WERI-Rb-1 (cell line): Measurements from ENCODE around the gene RGS7BP.

Experiments used
- DNase-seq: peaks from one replicate; pipeline ENCODE4 v3.0.0-alpha.2; 2020
- H3K27ac ChIP-seq: fragments of 250-450 bp; sonication (Bioruptor Pico); 2 replicates; pipeline ENCODE4 v1.5.1; 2020; ENCODE audit warnings: mild to moderate bottlenecking, moderate library complexity
- H3K27me3 ChIP-seq: fragments of 250-450 bp; sonication (Bioruptor Pico); 2 replicates; pipeline ENCODE4 v1.5.1; 2021; ENCODE audit warnings: mild to moderate bottlenecking, low read depth, moderate library complexity; ENCODE audit not compliant: insufficient read depth, severe bottlenecking
- H3K36me3 ChIP-seq: fragments of 250-450 bp; sonication (Bioruptor Pico); 2 replicates; pipeline ENCODE4 v1.5.1; 2020; ENCODE audit warnings: mild to moderate bottlenecking, moderate library complexity
- H3K4me3 ChIP-seq: 2 replicates; pipeline ENCODE4 v1.5.1; 2011; ENCODE audit warnings: low read depth, mild to moderate bottlenecking, control low read depth, low read length
- H3K9me3 ChIP-seq: fragments of 250-450 bp; sonication (Bioruptor Pico); 2 replicates; pipeline ENCODE4 v1.5.1; 2021; ENCODE audit warnings: mild to moderate bottlenecking, moderate library complexity; ENCODE audit not compliant: severe bottlenecking
- TF ChIP-seq, protein P1 (sequence below): IDR thresholded peaks from 2 replicates; pipeline ENCODE4 v1.5.1; 2011; ENCODE audit warnings: low read depth, mild to moderate bottlenecking, control low read depth, inconsistent platforms, low read length

Gene RGS7BP

DNA sequence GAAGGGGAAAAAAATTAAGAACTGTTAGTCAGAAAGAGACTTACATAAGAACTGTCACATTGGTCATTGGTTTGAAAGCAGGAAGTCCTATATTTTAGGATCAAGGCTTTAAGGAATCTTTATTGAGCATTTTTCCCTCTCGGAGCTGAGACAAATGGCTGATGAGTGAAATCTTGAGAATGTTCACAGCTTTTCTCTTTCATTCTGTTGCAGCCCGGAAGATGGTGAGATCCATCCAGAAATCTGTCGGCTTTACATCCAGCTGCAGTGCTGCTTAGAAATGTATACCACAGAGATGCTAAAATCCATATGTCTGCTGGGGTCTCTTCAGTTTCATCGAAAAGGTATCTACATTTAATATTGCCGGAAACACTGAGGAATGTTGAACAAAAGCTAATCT is 69.7 kb downstream of the RGS7BP start:
- DNase-seq: no peak
- H3K27ac ChIP-seq: no peak overlapping the region
- TF ChIP-seq, protein P1, sequence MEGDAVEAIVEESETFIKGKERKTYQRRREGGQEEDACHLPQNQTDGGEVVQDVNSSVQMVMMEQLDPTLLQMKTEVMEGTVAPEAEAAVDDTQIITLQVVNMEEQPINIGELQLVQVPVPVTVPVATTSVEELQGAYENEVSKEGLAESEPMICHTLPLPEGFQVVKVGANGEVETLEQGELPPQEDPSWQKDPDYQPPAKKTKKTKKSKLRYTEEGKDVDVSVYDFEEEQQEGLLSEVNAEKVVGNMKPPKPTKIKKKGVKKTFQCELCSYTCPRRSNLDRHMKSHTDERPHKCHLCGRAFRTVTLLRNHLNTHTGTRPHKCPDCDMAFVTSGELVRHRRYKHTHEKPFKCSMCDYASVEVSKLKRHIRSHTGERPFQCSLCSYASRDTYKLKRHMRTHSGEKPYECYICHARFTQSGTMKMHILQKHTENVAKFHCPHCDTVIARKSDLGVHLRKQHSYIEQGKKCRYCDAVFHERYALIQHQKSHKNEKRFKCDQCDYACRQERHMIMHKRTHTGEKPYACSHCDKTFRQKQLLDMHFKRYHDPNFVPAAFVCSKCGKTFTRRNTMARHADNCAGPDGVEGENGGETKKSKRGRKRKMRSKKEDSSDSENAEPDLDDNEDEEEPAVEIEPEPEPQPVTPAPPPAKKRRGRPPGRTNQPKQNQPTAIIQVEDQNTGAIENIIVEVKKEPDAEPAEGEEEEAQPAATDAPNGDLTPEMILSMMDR: no peak

GRCh38 chr5:64576250-64576649 is 70.4 kb downstream of the RGS7BP start:
- TF ChIP-seq, protein P1: no peak
- Histone ChIP-seq H3K36me3 (no peaks in the 10 kb centered on the region), H3K27me3 (no peaks in the 10 kb centered on the region), H3K4me3 (no peak overlapping the region), H3K27ac (no peak overlapping the region), H3K9me3 (no peaks in the 10 kb centered on the region)
- no peak for DNase-seq

More for the DNA sequence above, 69.7 kb downstream of the RGS7BP start:
- Histone ChIP-seq H3K36me3 (no peaks in the 10 kb centered on the region), H3K4me3 (no peak overlapping the region), H3K9me3 (no peaks in the 10 kb centered on the region), H3K27me3 (no peaks in the 10 kb centered on the region)

- Histone ChIP-seq H3K36me3 (no peaks in the 10 kb centered on the region), H3K9me3 (no peaks in the 10 kb centered on the region), H3K4me3 (no peak overlapping the region), H3K27ac (no peak overlapping the region), H3K27me3 (no peaks in the 10 kb centered on the region)
- TF ChIP-seq, protein P1: no peak
- no peak for DNase-seq
Observed at GRCh38 chr5:64585646-64586045, 79.8 kb downstream of the RGS7BP start.

DNA sequence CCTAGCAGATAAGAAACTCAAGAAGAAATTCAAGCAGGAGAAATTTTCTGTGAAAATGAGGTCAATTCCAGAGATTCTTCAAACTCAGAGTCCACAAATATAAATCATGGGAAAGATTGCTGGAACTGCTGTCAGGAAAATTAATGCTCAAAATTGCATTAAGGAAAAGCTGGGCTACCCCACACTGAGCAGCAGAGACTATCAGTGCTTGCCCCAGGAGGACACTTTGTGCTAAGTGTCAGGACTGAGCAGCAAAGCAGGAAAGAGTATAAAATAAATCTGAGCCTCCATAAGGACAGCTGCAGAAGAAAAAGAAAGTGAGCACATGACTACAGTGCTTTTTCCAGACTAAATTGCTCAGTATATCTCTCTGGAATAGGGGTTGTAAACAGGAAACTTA is 81.6 kb downstream of the RGS7BP start:
- Histone ChIP-seq H3K27ac (no peak overlapping the region), H3K9me3 (no peaks in the 10 kb centered on the region), H3K36me3 (no peaks in the 10 kb centered on the region), H3K4me3 (no peak overlapping the region), H3K27me3 (no peaks in the 10 kb centered on the region)
- TF ChIP-seq, protein P1: no peak
- DNase-seq: no peak

DNA sequence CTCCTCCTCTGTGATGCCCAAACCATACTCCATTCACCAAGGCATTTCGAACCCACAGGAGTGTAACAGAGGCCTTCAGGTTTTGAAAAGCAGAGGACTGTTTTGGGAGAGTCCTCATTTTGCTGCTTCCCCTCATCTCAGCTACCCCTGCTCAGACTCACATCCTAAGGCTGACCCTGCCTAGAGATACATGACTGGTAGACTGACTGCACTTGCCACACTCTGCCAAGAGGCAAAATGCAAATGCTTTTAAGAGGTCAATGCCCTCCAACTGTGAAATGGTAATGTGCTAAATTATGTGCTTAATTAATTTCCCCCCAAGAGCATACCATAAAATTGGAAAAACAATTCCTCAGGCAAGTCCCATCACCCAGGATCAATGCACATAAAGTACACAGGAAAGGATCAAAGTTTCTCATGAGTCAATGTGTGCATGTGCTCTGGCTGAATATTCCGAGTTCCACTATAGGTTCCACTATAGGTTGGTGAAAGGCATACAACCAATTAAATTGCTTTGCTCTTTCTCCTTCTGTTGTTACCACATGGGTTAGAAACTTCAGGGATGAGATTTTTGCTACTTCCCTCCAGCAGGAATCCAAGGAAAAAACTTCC is 87.0 kb downstream of the RGS7BP start:
- DNase-seq: no peak
- Histone ChIP-seq H3K27ac (no peak overlapping the region), H3K9me3 (no peaks in the 10 kb centered on the region), H3K27me3 (no peaks in the 10 kb centered on the region), H3K4me3 (no peak overlapping the region), H3K36me3 (no peaks in the 10 kb centered on the region)
- TF ChIP-seq, protein P1: no peak

DNA sequence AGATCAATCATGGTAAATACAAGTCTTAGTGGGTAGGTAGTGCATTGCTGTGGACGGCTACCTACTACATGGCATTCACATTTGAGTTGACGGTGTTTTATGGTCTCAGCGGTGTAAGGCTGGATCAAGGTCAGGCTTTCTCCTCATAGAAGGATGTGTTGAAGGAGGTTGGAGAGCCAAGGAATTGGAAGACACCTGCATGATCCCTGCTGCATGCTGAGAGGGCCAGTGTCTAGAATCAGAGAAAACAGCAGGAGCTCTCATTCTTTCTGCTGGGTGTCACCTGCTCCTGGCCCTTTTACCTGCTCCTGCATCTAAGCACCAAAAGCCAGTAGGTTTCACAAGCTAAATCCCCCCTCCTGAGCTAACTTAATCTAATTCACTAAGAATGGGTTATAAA is 88.2 kb downstream of the RGS7BP start:
- TF ChIP-seq, protein P1: no peak
- Histone ChIP-seq H3K27me3 (no peaks in the 10 kb centered on the region), H3K27ac (no peak overlapping the region), H3K4me3 (no peak overlapping the region), H3K9me3 (no peaks in the 10 kb centered on the region), H3K36me3 (no peaks in the 10 kb centered on the region)
- DNase-seq: no peak
